ENCODE measurements around the gene RIMKLB. TPM values are rescaled to one million over a fixed set of nuclear protein-coding genes. Genes with fewer than 3 reads are reported as not detected.

The RIMKLB gene
- total RNA-seq, result 1 to 10 TPM; 2.2 to 4.5 TPM

- peak within 1 kb of the TSS; percentile 68 to 80 for H3K27ac Mint-ChIP-seq
- peaks cover 0 to 5% of the 10 kb centered on the region in 2 donors for H3K36me3 Mint-ChIP-seq
- no peaks in the 10 kb centered on the region for H3K9me3 Mint-ChIP-seq
- ATAC-seq, result peak; percentile 84 to 92
- DNase-seq (ENCODE audit: low spot score in 2 of 2), result peak; percentile 61 to 68
Measured at GRCh38 chr12:8697476-8698131, at the start of gene RIMKLB. TSS of gene RIMKLB (plus strand) at chr12:8697991. CDS start at chr12:8713867, 15,876 bp downstream.

- Mint-ChIP-seq H3K36me3 (no peaks in the 10 kb centered on the region), H3K27ac (no peak overlapping the region), H3K9me3 (no peaks in the 10 kb centered on the region)
- ATAC-seq, result peak; percentile 89
- DNase-seq (ENCODE audit: low spot score in 2 of 2), result peak; percentile 81 to 82
Measured at GRCh38 chr12:8648576-8649205, 49.1 kb upstream of the RIMKLB start.

- no peak for ATAC-seq
- DNase-seq (ENCODE audit: low spot score in 2 of 2), result no peak
- no peaks in the 10 kb centered on the region for H3K9me3 Mint-ChIP-seq
- no peak overlapping the region for H3K27ac Mint-ChIP-seq
- no peaks in the 10 kb centered on the region for H3K36me3 Mint-ChIP-seq
Measured at GRCh38 chr12:8655421-8655820, 42.4 kb upstream of the RIMKLB start.

- peak overlapping the region in 1 of 2 donors; percentile 33 for H3K27ac Mint-ChIP-seq
- ATAC-seq (no peak), DNase-seq (ENCODE audit: low spot score in 2 of 2) (no peak)
- no peaks in the 10 kb centered on the region for H3K36me3 Mint-ChIP-seq
- H3K9me3 Mint-ChIP-seq, result no peaks in the 10 kb centered on the region
Measured at GRCh38 chr12:8658346-8658745, 39.4 kb upstream of the RIMKLB start.

- no peaks in the 10 kb centered on the region for H3K9me3 Mint-ChIP-seq
- H3K36me3 Mint-ChIP-seq, result no peaks in the 10 kb centered on the region
- ATAC-seq, result no peak
- no peak overlapping the region for H3K27ac Mint-ChIP-seq
- DNase-seq (ENCODE audit: low spot score in 2 of 2), result no peak
Measured at GRCh38 chr12:8661016-8661415, 36.8 kb upstream of the RIMKLB start.

- Mint-ChIP-seq H3K9me3 (no peaks in the 10 kb centered on the region), H3K27ac (no peak overlapping the region)
- no peak for ATAC-seq
Measured at GRCh38 chr12:8661751-8662150, 36.0 kb upstream of the RIMKLB start.

GRCh38 chr12:8662593-8662992, 35.2 kb upstream of the RIMKLB start, which contains the start of gene MFAP5:
TSS of gene MFAP5 (minus strand) at chr12:8662826. CDS start at chr12:8662104, 722 bp downstream.
- ATAC-seq (no peak), DNase-seq (ENCODE audit: low spot score in 2 of 2) (no peak)
- H3K9me3 Mint-ChIP-seq, result no peaks in the 10 kb centered on the region
- H3K36me3 Mint-ChIP-seq, result no peaks in the 10 kb centered on the region
- no peak within 1 kb of the TSS for H3K27ac Mint-ChIP-seq

More at GRCh38 chr12:8661751-8662150, 36.0 kb upstream of the RIMKLB start:
- no peak for DNase-seq (ENCODE audit: low spot score in 2 of 2)
- H3K36me3 Mint-ChIP-seq, result no peaks in the 10 kb centered on the region

GRCh38 chr12:8664228-8664913, 33.4 kb upstream of the RIMKLB start:
- no peaks in the 10 kb centered on the region for H3K9me3 Mint-ChIP-seq

GRCh38 chr12:8665759-8666158, 32.0 kb upstream of the RIMKLB start:
- Mint-ChIP-seq H3K9me3 (no peaks in the 10 kb centered on the region), H3K27ac (no peak overlapping the region), H3K36me3 (no peaks in the 10 kb centered on the region)
- ATAC-seq (no peak), DNase-seq (ENCODE audit: low spot score in 2 of 2) (no peak)

More at GRCh38 chr12:8664228-8664913, 33.4 kb upstream of the RIMKLB start:
- no peak for ATAC-seq
- Mint-ChIP-seq H3K27ac (no peak overlapping the region), H3K36me3 (no peaks in the 10 kb centered on the region)
- DNase-seq (ENCODE audit: low spot score in 2 of 2), result no peak

GRCh38 chr12:8667270-8667669, 30.5 kb upstream of the RIMKLB start:
- peaks cover 0 to 4% of the 10 kb centered on the region in 2 donors for H3K9me3 Mint-ChIP-seq
- H3K27ac Mint-ChIP-seq, result no peak overlapping the region
- peaks cover 0 to 6% of the 10 kb centered on the region in 2 donors for H3K36me3 Mint-ChIP-seq
- DNase-seq (ENCODE audit: low spot score in 2 of 2), result no peak
- no peak for ATAC-seq

- Mint-ChIP-seq H3K36me3 (peaks cover 0 to 6% of the 10 kb centered on the region in 2 donors), H3K27ac (no peak overlapping the region), H3K9me3 (peaks cover 0 to 5% of the 10 kb centered on the region in 2 donors)
- DNase-seq (ENCODE audit: low spot score in 2 of 2), result no peak
- no peak for ATAC-seq
Measured at GRCh38 chr12:8668441-8668840, 29.4 kb upstream of the RIMKLB start.

- ATAC-seq (no peak), DNase-seq (ENCODE audit: low spot score in 2 of 2) (no peak)
- Mint-ChIP-seq H3K27ac (no peak overlapping the region), H3K9me3 (peaks cover 0 to 5% of the 10 kb centered on the region in 2 donors), H3K36me3 (peaks cover 0 to 6% of the 10 kb centered on the region in 2 donors)
Measured at GRCh38 chr12:8672381-8672780, 25.4 kb upstream of the RIMKLB start.

- DNase-seq (ENCODE audit: low spot score in 2 of 2) (no peak), ATAC-seq (no peak)
- H3K27ac Mint-ChIP-seq, result no peak overlapping the region
- H3K36me3 Mint-ChIP-seq, result peaks cover 0 to 6% of the 10 kb centered on the region in 2 donors
- H3K9me3 Mint-ChIP-seq, result peaks cover 0 to 5% of the 10 kb centered on the region in 2 donors
Measured at GRCh38 chr12:8675591-8676036, 22.2 kb upstream of the RIMKLB start.

GRCh38 chr12:8676651-8677050, 21.1 kb upstream of the RIMKLB start:
- H3K36me3 Mint-ChIP-seq, result peaks cover 0 to 6% of the 10 kb centered on the region in 2 donors
- peaks cover 0 to 5% of the 10 kb centered on the region in 2 donors for H3K9me3 Mint-ChIP-seq
- DNase-seq (ENCODE audit: low spot score in 2 of 2) (no peak), ATAC-seq (no peak)
- no peak overlapping the region for H3K27ac Mint-ChIP-seq

GRCh38 chr12:8677362-8677761, 20.4 kb upstream of the RIMKLB start:
- Mint-ChIP-seq H3K36me3 (no peaks in the 10 kb centered on the region), H3K9me3 (no peaks in the 10 kb centered on the region), H3K27ac (no peak overlapping the region)
- DNase-seq (ENCODE audit: low spot score in 2 of 2) (no peak), ATAC-seq (no peak)

GRCh38 chr12:8678661-8679111, 19.1 kb upstream of the RIMKLB start:
- H3K9me3 Mint-ChIP-seq, result no peaks in the 10 kb centered on the region
- H3K36me3 Mint-ChIP-seq, result no peaks in the 10 kb centered on the region
- ATAC-seq (no peak), DNase-seq (ENCODE audit: low spot score in 2 of 2) (no peak)
- H3K27ac Mint-ChIP-seq, result no peak overlapping the region

GRCh38 chr12:8680533-8680932, 17.3 kb upstream of the RIMKLB start:
- no peaks in the 10 kb centered on the region for H3K36me3 Mint-ChIP-seq
- H3K9me3 Mint-ChIP-seq, result no peaks in the 10 kb centered on the region
- no peak for DNase-seq (ENCODE audit: low spot score in 2 of 2)
- H3K27ac Mint-ChIP-seq, result no peak overlapping the region
- no peak for ATAC-seq
